Measurements from ENCODE around the gene DNAI2.

- TF ChIP-seq RHOXF2B (CRISPR knock-in tag; conservative IDR thresholded peaks at IDR 0.05) (no peak), ZNF589 (CRISPR knock-in tag; IDR thresholded peaks at IDR 0.05; ENCODE audit: low read depth) (no peak), CHD2 (IDR thresholded peaks at IDR 0.05; ENCODE audit: low read depth, low read length) (no peak), RBM17 (IDR thresholded peaks at IDR 0.05; ENCODE audit: borderline replicate concordance, low read depth, low read length) (no peak), CBFB (CRISPR knock-in tag; IDR thresholded peaks at IDR 0.05) (no peak), PHF8 (IDR thresholded peaks at IDR 0.05; ENCODE audit: borderline replicate concordance, low read length) (no peak), L3MBTL2 (IDR thresholded peaks at IDR 0.05) (no peak), CTCF (IDR thresholded peaks at IDR 0.05 in 2 of 3, conservative IDR thresholded peaks at IDR 0.05 in 1 of 3; ENCODE audit: insufficient read depth in 2 of 3, low read depth in 1 of 3, low read length in 3 of 3) (no peak), U2AF2 (optimal IDR thresholded peaks at IDR 0.05; ENCODE audit: low read depth, low read length) (no peak), SP1 (CRISPR knock-in tag; IDR thresholded peaks at IDR 0.05) (no peak)
- TF ChIP-seq, protein P1, sequence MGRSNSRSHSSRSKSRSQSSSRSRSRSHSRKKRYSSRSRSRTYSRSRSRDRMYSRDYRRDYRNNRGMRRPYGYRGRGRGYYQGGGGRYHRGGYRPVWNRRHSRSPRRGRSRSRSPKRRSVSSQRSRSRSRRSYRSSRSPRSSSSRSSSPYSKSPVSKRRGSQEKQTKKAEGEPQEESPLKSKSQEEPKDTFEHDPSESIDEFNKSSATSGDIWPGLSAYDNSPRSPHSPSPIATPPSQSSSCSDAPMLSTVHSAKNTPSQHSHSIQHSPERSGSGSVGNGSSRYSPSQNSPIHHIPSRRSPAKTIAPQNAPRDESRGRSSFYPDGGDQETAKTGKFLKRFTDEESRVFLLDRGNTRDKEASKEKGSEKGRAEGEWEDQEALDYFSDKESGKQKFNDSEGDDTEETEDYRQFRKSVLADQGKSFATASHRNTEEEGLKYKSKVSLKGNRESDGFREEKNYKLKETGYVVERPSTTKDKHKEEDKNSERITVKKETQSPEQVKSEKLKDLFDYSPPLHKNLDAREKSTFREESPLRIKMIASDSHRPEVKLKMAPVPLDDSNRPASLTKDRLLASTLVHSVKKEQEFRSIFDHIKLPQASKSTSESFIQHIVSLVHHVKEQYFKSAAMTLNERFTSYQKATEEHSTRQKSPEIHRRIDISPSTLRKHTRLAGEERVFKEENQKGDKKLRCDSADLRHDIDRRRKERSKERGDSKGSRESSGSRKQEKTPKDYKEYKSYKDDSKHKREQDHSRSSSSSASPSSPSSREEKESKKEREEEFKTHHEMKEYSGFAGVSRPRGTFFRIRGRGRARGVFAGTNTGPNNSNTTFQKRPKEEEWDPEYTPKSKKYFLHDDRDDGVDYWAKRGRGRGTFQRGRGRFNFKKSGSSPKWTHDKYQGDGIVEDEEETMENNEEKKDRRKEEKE (IDR thresholded peaks at IDR 0.05; ENCODE audit: borderline replicate concordance in 1 of 2, control insufficient read depth in 1 of 2, low read depth in 2 of 2, low read length in 1 of 2) = no peak
Measured at GRCh38 chr17:74314877-74315276, 40.8 kb downstream of the DNAI2 start.

Data from K562 (cell line).